OCI-LY1 (cell line): ENCODE results near the gene LTBR.

Experiments
- H2AFZ ChIP-seq: fragments of 200-600 bp; sonication (generic), shearing (Covaris generic); 2 replicates; pipeline ENCODE4 v1.6.0; 2014; ENCODE audit warnings: antibody characterized with exemption, mild to moderate bottlenecking, low read length
- H3F3A ChIP-seq: fragments of 200-600 bp; sonication (generic), shearing (Covaris generic); 2 replicates; pipeline ENCODE4 v1.6.0; 2014; ENCODE audit warnings: mild to moderate bottlenecking, antibody characterized with exemption, low read length, moderate library complexity; ENCODE audit not compliant: insufficient read depth
- H3K27ac ChIP-seq: fragments of 200-600 bp; sonication (generic); 2 replicates; pipeline ENCODE4 v1.5.1; 2014; ENCODE audit warnings: low read length, mixed run types, mild to moderate bottlenecking, low read depth; ENCODE audit not compliant: poor library complexity, severe bottlenecking
- H3K27me3 ChIP-seq: fragments of 200-600 bp; sonication (generic); 2 replicates; pipeline ENCODE4 v1.6.0; 2014; ENCODE audit warnings: antibody characterized with exemption, mild to moderate bottlenecking, low read length, moderate library complexity; ENCODE audit not compliant: insufficient read depth
- H3K36me3 ChIP-seq: fragments of 200-600 bp; sonication (generic); 2 replicates; pipeline ENCODE4 v1.6.1; 2014; ENCODE audit warnings: mild to moderate bottlenecking, antibody characterized with exemption, low read length, moderate library complexity, mixed read lengths; ENCODE audit not compliant: insufficient read depth
- H3K4me1 ChIP-seq: fragments of 200-600 bp; sonication (generic); 2 replicates; pipeline ENCODE4 v1.5.1; 2014; ENCODE audit warnings: mild to moderate bottlenecking, low read length, moderate library complexity; ENCODE audit not compliant: insufficient read depth, severe bottlenecking
- H3K4me2 ChIP-seq: fragments of 200-600 bp; sonication (generic), shearing (Covaris generic); 2 replicates; pipeline ENCODE4 v1.6.1; 2014; ENCODE audit warnings: low read length
- H3K4me3 ChIP-seq: fragments of 200-600 bp; sonication (generic); 2 replicates; pipeline ENCODE4 v1.5.1; 2014; ENCODE audit warnings: low read length, low read depth, mild to moderate bottlenecking, mixed read lengths; ENCODE audit not compliant: poor library complexity, severe bottlenecking
- H3K79me2 ChIP-seq: fragments of 200-600 bp; shearing (Covaris generic); 2 replicates; pipeline ENCODE4 v1.6.1; 2016; ENCODE audit warnings: mixed run types, low read length, mixed read lengths; ENCODE audit not compliant: insufficient read depth
- H3K9ac ChIP-seq: fragments of 200-600 bp; sonication (generic), shearing (Covaris generic); 2 replicates; pipeline ENCODE4 v1.6.1; 2014; ENCODE audit warnings: mild to moderate bottlenecking, low read length, mixed read lengths
- H3K9me2 ChIP-seq: fragments of 200-600 bp; sonication (generic), shearing (Covaris generic); 2 replicates; pipeline ENCODE4 v1.6.1; 2014; ENCODE audit warnings: low read depth, mild to moderate bottlenecking, low read length, mixed read lengths
- H3K9me3 ChIP-seq: fragments of 200-600 bp; shearing (Covaris generic); 2 replicates; pipeline ENCODE4 v1.6.1; 2014; ENCODE audit warnings: low read length, mixed read lengths
- H4K20me1 ChIP-seq: fragments of 200-600 bp; sonication (generic), shearing (Covaris generic); 2 replicates; pipeline ENCODE4 v1.6.0; 2016; ENCODE audit warnings: mild to moderate bottlenecking, low read length; ENCODE audit not compliant: insufficient read depth
- EZH2 ChIP-seq: fragments of 200-600 bp; sonication (generic), shearing (Covaris generic); IDR thresholded peaks from 2 replicates; pipeline ENCODE4 v1.8.0; 2017; ENCODE audit warnings: borderline replicate concordance, mixed run types, mild to moderate bottlenecking, antibody characterized with exemption, low read length, moderate library complexity, mixed read lengths
- TF ChIP-seq, protein P1 (sequence below): fragments of 200-600 bp; sonication (generic), shearing (Covaris generic); IDR thresholded peaks from 2 replicates; pipeline ENCODE4 v1.5.1; 2017; ENCODE audit warnings: mild to moderate bottlenecking, antibody characterized with exemption, low read length, moderate library complexity, mixed read lengths

Gene LTBR

DNA sequence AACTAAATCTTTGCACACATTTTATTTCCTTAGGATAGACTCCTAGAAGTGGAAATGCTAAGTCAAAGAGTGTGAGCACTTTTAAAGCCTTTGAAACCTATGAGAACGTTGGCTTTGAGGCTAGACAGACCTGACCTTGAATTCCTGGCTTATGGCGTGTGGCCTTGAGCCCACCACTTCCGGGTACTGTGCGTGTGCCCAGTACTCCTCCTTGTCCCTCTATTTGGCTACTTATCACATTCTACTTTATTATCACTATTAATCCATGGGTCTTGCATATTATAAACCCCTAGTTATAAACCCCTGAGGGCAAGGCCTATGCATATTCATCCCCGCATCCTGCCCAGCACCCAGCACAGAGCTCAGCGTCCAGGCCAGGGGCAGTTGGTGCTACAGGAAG, 34.8 kb downstream of the LTBR start:
- Histone ChIP-seq H2AFZ (no peak overlapping the region), H3K4me2 (no peak overlapping the region)

GRCh38 chr12:6420364-6420763, 36.4 kb downstream of the LTBR start:
- no peaks in the 10 kb centered on the region for H3K9me2 ChIP-seq

More for the DNA sequence above, 34.8 kb downstream of the LTBR start:
- H3K36me3 ChIP-seq: no peaks in the 10 kb centered on the region
- no peaks in the 10 kb centered on the region for H3K9me2 ChIP-seq
- no peaks in the 10 kb centered on the region for H3K79me2 ChIP-seq
- H3K27me3 ChIP-seq: no peaks in the 10 kb centered on the region
- no peaks in the 10 kb centered on the region for H3F3A ChIP-seq
- H3K4me3 ChIP-seq: no peak overlapping the region
- no peaks in the 10 kb centered on the region for H3K9me3 ChIP-seq
- no peaks in the 10 kb centered on the region for H4K20me1 ChIP-seq
- TF ChIP-seq EZH2: no peak
- TF ChIP-seq, protein P1, sequence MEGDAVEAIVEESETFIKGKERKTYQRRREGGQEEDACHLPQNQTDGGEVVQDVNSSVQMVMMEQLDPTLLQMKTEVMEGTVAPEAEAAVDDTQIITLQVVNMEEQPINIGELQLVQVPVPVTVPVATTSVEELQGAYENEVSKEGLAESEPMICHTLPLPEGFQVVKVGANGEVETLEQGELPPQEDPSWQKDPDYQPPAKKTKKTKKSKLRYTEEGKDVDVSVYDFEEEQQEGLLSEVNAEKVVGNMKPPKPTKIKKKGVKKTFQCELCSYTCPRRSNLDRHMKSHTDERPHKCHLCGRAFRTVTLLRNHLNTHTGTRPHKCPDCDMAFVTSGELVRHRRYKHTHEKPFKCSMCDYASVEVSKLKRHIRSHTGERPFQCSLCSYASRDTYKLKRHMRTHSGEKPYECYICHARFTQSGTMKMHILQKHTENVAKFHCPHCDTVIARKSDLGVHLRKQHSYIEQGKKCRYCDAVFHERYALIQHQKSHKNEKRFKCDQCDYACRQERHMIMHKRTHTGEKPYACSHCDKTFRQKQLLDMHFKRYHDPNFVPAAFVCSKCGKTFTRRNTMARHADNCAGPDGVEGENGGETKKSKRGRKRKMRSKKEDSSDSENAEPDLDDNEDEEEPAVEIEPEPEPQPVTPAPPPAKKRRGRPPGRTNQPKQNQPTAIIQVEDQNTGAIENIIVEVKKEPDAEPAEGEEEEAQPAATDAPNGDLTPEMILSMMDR: no peak
- peaks cover 6% of the 10 kb centered on the region for H3K4me1 ChIP-seq
- H3K9ac ChIP-seq: no peak overlapping the region
- no peak overlapping the region for H3K27ac ChIP-seq

GRCh38 chr12:6423267-6424007, 39.5 kb downstream of the LTBR start:
- peak overlapping the region; percentile 44; the same call in 1 of the 2 replicates for H3K9ac ChIP-seq
- no peak overlapping the region for H2AFZ ChIP-seq
- no peaks in the 10 kb centered on the region for H3K36me3 ChIP-seq
- peak overlapping the region; percentile 52 for H3K4me2 ChIP-seq
- peak overlapping the region; percentile 100 for H3K27ac ChIP-seq
- H3K27me3 ChIP-seq: no peaks in the 10 kb centered on the region
- H3F3A ChIP-seq: 0 out of 2 replicates have a peak, but pooled peaks cover 8% of the 10 kb centered on the region
- peaks cover 52% of the 10 kb centered on the region for H3K4me1 ChIP-seq
- H4K20me1 ChIP-seq: no peaks in the 10 kb centered on the region
- H3K9me2 ChIP-seq: no peaks in the 10 kb centered on the region
- H3K4me3 ChIP-seq: peak overlapping the region; percentile 16
- H3K9me3 ChIP-seq: no peaks in the 10 kb centered on the region
- no peaks in the 10 kb centered on the region for H3K79me2 ChIP-seq
- TF ChIP-seq EZH2: no peak
- TF ChIP-seq, protein P1: peak; percentile 93

More at GRCh38 chr12:6420364-6420763, 36.4 kb downstream of the LTBR start:
- Histone ChIP-seq H3K4me2 (no peak overlapping the region), H3K4me3 (no peak overlapping the region), H3K27me3 (no peaks in the 10 kb centered on the region), H2AFZ (no peak overlapping the region), H3K36me3 (no peaks in the 10 kb centered on the region), H3K9me3 (no peaks in the 10 kb centered on the region), H4K20me1 (no peaks in the 10 kb centered on the region), H3K27ac (no peak overlapping the region), H3K79me2 (no peaks in the 10 kb centered on the region), H3K4me1 (peaks cover 21% of the 10 kb centered on the region), H3F3A (0 out of 2 replicates have a peak, but pooled peaks cover 3% of the 10 kb centered on the region), H3K9ac (no peak overlapping the region)
- TF ChIP-seq EZH2: no peak
- TF ChIP-seq, protein P1: no peak
